Stimulated activated CD8-positive, alpha-beta memory T cell treated with anti-CD3 and anti-CD28 coated beads, Interleukin-15, amount 100 ng/mL, for 48 hours (primary cell): ENCODE data around the gene KDM6A.
"Not testable (repeated sequence)": the region's sequence is repeated elsewhere in the genome, so short reads cannot be mapped to it uniquely, and the experiment has no call there.

Experiments
- DNase-seq, 2 donors: peaks; one replicate each; pipeline ENCODE4 v3.0.0-alpha.2; 2020; ENCODE audit warnings: low read depth in 2 of 2

KDM6A gene

DNA sequence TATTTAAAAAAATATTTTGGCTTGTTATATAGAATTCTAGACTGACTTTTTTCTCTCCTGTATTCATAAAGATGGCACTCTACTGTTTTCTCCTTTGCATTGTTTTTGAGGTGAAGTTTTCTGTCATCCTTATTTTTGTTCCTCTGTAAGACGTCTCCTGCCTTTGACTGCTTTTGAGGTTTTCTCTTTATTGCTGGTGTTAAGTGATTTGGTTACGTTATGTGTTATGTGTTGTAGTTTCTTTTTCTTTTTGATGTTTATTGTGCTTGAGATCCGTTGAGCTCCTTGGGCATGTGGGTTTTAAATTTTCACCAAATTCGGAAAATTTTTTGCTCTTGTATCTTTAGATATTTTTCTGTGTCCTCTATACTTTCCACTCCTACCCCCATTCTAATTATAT, 50.0 kb downstream of the KDM6A start:
- DNase-seq, result no peak

DNA sequence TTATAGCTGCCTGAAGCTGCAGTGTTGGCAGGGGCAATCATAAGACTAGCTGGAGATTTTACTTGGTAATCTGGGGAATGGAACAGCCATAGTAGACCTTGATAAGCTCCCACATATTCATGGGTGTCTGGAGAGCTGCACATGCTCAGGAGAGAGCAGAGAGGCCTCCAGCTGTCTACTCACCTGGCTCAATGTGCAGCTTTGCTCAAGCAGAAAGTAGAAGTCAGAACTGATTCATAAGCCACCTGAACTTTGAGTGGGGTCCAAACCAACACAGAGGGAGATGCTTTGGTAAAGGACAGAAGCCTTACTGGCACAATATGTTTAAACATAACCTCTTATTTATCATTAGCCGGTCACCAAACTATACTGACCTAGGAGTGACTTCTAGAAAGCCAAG, 54.4 kb downstream of the KDM6A start:
- DNase-seq, result no peak

DNA sequence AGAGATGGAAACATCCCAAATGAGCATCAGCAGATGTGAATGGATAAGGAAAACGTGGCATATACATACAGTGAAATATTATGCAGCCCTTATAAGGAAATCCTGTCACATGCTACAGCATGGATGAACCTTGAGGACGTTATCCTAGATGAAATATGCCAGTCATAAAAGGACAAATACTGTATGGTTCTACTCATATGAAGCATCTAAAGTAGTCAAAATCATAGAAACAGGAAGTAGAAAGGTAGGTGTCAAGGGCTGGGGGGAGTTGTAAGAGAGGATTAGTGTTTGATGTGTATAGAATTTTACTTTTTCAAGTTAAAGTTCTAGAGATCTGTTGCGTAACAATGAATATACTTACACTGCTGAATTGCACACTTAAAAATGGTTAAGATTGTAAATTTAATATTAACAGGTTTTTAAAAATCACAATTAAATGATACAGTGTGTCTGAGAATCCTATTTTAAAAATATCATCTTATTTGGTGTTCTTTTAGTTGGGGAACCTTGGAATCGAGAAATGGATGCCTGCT, 58.5 kb downstream of the KDM6A start:
- DNase-seq, result no peak

DNA sequence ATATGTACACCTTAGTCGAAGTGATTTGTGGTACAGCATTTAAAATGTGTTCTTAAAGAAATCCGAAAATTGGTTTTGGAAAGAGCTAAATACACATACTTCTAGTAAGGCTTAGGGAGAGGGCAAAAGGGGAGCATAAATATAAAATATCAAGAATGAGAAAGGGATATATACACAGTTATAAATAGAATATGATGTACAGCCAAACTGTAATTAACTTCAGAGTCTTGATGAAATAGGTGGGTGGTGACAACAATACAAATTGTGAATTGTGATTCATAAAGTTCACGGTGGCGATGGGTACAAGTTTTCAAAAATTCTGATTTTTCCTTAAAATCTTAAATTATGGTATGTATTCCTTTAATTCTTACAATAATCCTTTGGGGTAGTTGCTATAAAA, 62.2 kb downstream of the KDM6A start:
- no peak for DNase-seq

DNA sequence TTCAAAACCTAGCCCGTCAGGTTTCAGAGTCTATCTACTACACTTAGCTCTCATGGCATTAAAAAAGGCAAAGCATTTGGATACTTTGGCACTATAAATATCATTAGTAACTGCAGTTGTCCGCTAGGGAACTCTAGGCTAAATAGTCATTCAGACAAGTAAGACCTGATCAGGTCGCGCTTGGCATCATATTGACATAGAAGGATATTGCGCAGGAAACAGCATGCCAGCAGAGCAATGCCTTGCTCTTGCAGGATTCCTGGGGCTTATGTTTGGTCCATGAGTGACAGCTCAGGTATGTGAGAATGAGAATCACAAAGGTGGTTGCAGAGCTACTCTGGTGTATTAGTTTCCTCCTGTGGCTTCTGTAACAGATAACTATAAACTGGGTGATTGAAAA, 62.7 kb downstream of the KDM6A start:
- no peak for DNase-seq

DNA sequence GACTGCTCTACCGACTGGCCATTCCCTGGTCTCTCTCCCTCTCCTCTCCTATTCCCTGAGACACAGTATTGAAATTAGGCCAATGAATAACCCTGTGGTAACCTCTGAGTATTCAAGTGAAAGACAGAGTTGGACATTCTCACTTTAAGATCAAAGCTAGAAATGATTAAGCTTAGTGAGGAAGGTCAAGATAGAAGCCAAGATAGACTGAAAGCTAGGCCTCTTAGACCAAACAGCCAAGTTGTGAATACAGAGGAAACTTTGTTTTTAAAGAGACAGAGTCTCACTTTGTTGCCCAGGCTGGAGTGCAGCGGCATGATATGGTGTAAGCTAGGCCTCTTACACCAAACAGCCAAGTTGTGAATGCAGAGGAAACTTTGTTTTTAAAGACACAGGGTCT, 64.6 kb downstream of the KDM6A start:
- DNase-seq, result no peak

DNA sequence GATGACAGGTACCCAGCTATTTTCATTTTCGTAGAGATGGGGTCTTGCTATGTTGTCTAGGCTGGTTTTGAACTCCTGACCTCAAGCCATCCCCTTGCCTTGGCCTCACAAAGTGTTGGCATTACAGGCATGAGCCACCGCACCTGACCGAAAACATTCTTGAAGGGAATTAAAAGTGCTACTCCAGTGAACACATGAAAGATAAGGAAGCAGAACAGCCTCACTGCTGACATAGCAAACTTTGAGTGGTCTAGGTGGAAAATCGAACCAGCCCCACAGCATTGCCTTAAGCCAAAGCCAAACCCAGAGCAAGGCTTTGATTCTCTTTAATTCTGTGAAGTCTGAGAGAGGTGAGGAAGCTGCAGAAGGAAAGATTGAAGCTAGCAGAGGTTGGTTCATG, 65.1 kb downstream of the KDM6A start:
- DNase-seq, result no peak

DNA sequence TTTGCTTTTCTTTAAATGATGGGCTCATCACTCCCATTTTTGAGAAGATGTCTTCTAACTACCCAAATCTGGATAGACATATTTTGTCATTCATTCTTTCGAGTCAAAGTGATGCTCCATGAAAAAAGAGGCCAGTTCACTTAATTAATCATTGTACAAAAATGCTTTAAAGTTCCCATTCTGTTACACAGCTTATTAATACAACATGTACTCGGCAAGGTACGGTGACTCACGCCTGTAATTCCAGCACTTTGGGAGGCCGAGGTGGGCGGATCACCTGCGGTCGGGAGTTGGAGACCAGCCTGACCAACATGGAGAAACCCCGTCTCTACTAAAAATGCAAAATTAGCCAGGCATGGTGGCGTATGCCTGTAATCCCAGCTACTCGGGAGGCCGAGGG, 67.6 kb downstream of the KDM6A start:
- DNase-seq, result not testable (repeated sequence)

DNA sequence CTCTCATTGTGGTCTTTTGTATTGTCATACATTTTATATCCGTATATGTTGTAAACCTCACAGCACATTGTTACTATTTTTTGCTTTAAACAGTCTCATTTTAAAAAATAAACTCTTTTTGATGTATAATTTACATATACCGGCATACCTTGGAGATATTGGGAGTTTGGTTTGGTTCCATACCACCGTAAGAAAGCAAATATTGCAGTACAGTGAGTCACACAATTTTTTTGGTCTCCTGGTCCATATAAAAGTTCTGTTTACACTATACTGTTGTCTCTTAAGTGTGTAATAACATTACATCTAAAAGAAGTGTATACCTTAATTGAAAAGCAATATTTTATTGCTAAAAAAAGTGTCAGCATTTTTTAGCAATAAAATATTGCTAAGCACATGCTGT, 70.0 kb downstream of the KDM6A start:
- DNase-seq, result no peak

DNA sequence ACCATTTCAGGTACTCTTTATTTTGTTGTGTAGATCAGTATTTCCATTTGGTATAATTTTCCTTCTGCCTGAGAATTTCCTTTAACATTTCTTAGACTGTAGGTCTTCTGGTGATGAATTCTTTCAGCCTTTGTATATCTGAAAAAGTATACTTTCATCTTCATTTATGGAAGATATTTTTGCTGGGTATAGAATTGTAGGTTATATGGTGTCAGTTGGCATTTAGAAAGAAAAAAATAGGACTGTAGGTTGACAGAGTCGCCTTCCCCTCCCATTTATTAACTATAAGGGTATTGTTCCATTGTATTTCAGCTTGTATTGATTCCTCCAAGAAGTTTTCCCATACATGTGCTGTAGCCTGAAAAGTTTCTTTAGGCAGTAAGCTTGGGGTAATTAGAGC, 71.9 kb downstream of the KDM6A start:
- DNase-seq, result no peak

DNA sequence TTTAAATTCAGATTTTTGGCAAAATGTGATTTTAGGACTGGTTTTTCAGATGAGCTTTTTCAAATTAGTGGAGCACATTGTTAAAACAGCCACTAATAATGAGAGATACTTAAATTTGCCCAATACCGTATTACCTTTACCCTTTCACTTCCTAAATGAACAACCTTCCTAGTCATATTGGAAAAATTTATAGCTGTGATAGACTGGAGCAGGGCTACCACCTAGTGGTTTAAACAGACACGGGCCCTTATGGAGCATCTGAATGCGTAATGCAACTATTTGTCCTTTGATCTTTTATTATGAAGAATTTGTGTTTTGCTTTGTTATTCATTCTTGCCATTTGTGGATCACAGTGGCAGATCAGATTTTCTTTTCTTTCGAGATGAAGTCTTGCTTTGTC, 72.7 kb downstream of the KDM6A start:
- DNase-seq, result no peak

DNA sequence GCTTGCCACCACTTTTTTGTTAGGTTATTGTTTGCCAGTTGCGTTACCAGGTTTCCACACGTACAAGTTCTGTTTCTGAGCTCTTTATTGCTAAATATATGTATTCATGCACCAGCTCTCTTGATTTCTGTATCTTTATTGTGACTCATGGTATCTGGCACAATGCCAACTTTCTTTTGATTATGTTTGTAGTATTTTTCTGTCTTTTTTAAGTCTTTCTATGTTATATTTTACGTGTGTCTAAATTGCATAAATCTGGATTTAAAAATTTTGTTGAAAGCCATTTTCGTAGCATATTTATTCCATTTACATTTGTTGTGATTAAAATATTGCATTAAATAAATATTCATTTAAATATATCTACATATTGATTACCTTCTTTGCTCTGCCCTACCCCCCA, 73.8 kb downstream of the KDM6A start:
- no peak for DNase-seq

DNA sequence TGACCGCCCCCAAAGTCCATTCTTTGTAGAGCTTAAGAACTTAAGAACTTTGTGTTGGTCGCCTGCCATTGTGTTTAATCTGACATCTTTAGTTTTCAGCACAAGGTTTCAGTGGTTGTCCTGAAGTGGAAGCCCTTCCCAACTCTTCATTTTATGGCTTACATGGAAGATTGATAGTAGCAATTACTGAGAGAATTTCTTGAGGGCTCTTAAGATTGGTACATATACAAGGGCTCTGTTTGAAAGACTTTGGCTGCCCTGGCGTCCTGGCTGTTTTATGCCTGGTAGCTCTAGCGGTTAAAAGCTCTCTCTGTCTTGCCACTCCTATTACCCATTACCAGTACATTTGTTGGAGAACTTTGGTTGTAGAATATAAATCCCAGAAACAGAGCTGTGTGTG, 75.0 kb downstream of the KDM6A start:
- DNase-seq, result no peak

DNA sequence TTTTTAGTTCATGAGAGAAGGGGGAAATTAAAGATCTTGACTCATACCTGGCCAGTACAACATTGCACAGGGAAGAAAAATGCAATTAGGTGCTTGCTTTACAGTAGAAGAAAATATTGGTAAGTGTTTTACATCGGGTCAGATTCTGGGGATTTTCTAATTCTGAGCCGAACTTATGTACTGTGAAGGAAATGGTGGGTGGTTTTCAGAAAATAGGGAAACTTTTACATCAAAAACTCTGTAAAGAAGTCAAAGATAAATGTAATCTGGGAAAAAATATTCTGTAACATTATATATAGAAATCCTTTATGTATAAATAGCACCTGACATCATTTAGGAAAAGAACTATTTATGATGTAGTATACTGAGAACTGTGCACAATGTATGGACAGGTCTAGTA, 75.4 kb downstream of the KDM6A start:
- no peak for DNase-seq

DNA sequence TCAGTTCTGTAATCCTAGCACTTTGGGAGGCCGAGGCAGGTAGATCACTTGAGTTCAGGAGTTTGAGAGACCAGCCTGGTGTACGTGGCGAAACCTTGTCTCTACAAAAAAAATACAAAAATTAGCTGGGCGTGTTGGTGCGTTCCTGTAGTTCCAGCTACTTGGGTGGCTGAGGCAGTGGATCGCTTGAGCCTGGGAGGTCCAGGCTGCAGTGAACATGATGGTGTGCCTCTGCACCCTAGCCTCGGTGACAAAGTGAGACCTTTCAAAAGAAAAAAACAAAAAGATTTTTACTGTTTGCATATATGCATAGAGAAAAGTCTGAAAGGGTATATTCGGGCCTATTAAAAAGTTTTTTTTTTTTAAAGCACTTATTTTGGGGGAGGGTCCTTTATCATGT, 76.1 kb downstream of the KDM6A start:
- DNase-seq, result no peak

DNA sequence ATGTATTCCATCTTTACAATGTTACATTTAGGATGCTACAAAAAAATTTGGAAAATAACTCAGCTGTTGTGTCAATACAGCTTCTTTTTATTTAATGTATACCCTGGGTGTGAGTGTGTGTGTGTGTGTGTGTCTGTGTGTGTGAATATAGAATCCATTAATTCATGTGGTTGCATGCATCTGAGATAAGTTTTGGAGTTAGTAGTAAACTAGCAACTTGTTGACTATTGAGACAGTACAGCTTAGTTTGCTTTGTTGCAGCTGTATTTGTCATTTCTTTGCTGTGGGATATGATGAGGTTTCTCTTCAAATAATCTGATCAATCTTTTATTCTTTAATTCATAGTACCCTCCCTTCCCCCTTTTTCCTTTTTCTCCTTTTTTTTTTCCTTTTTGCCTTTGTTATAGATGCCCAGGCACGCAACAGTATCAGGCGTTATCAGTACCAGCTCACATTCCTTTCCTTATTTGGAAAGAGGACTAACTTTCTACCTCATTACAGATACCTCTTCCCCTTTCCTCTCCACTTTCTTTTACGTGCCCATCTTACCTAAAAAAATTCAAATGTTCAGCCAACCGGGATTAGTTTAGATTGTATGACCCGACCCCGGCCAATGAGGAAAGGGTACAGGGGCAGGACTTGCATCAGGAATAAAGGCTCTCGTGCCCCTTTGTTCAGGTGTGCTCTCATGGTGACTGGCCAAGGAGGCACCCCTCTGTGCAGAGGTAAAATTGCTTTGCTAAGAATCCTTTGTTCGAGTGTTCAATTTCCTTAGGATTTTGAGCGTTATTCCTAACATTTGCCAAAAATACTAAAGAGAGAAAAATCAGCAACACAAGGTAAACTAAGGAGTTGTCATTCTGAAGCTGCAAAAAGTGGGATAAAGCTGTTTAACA, 77.7 kb downstream of the KDM6A start:
- not testable (repeated sequence) for DNase-seq

DNA sequence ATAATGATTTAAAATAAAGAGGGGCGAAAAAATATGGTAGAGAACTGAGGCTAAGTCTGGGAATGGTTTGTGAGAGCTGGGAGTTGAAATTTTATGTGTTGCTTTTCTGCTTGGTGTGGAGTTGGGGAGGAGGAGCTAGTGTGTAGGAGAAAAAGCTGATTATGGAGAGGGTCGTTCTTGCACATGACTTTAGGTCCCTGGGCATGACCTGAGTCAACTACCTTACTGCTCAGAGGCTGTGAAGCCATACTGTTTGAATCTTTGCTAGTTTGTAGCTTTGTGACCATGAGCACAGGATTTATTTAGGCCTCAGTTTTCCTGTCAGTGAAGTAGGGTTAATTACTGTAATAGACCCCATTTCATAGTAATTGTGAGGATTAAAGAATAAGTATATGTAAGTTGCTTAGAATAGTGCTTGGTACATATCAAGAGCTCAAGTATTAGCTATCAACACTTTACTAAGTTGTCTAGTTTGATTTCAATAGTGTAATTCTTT, 78.6 kb downstream of the KDM6A start:
- DNase-seq, result no peak

DNA sequence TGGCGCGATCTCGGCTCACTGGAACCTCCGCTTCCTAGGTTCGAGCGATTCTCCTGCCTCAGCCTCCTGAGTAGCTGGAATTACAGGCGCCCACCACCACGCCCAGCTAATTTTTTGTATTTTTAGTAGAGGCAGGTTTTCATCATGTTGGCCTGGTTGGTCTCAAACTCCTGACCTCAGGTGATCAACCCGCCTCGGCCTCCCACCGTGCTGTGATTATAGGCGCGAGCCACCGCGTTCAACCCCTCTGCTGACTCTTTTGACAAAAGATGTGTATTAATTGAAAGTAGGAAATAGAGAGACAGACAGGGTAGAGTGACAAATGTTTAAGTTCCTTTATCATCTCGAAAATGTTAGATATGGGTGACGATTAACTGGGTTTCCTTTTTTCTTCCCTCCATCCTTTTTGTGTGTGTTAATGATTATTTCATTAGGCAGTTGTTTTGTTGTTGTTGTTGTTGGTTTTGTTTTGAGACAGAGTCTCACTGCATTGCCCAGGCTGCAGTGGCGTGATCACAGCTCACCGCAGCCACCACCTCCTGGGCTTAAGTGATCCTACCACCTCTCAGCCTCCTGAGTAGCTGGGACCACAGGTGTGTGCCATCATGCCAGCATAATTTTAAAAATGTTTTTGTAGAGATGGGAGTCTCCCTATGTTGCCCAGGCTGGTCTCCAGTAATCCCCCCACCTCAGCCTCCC, 79.5 kb downstream of the KDM6A start:
- DNase-seq, result no peak

DNA sequence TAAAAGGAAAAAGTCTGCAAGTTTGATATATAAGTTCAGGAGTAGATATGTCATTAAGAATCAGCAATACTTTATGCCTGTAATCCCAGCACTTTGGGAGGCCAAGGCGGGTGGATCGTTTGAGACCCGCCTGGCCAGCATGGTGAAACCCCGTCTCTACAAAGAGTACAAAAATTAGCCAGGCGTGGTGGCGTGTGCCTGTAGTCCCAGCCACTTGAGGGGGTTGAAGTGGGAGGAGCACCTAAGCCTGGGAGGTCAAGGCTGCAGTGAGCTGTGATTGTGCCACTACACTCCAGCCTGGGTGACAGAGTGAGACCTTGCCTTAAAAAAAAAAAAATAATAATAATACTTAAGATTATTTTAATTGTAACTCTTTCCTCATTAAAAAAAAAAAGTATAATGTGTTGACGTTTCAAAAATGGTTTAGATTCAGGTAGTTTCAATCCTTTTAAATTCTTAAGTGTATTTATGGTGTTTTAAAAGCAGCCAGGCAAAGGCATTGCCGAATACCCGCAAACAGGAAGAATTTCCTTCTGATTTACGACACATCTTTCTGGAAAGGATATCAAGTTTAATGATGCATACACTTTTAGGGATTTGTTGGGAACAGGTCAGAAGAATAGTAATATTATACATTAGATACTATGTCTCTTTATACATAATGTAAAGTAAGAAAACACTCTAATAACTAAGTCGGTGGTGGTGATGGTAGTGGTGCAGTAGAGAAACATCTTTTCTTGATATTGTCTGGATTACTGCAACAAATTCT, 80.9 kb downstream of the KDM6A start:
- no peak for DNase-seq

DNA sequence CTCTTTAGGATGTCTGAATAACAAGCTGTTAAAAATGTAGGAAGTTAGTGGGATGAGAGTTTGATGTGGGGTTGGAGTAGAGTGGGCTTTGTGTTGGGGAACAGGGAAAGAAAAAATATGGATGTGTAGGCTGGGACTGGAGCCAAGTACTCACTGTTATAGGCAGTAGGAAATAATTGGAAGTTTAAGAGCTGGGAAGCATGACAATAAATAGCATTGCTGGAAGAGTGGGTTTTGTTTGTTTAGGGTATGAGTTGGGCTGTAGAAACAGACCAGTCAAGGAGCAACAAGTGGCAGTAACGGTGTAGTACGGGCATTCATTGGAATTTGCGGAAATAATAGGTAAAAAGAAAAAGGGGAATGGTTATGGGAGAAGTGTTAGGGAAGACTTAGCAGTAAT, 81.6 kb downstream of the KDM6A start:
- no peak for DNase-seq

DNA sequence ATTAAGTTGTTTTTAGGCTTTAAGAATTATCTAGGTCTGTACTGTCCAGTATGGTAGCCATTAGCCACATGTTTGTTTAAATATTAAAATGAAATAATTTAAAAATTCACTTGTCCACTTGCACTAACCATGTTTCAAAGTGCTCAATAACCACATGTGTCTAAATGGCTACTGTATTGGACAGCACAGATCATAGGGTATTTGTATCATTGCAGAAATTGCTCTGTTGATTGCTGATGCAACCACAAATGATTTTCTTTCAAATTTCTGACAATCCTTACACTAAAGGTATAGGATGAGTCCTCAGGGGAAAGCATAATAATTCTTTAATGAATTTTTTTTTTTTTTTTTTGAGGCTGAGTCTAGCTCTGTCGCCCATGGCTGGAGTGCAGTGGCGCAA, 84.9 kb downstream of the KDM6A start:
- DNase-seq, result no peak

DNA sequence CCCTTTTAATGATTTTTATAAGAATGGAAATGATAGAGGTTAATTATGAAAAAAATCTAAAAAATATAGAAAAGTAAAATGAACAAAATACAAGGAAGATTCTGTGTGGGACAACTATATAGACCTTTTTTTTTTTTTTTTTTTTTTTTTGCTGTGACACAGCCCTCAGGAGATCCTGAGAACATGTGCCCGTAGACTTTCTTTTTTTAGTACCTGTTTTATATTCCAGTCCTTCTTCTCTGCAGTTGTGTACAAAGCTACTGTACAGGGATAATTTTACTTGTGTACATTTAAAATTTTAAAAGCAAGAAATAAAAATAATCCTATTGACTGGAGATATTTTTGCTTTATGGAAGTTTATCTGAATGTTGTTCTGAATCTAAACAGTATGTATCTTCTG, 85.5 kb downstream of the KDM6A start:
- DNase-seq, result no peak
